Fibroblast of villous mesenchyme (primary cell): Measurements from ENCODE around the gene KCNC4. TPM values are rescaled to one million over a fixed set of nuclear protein-coding genes. Genes with fewer than 3 reads are reported as not detected.

Source experiments
- DNase-seq: peaks from one replicate; pipeline ENCODE4 v3.0.0-alpha.2; 2010; ENCODE audit warnings: low read depth
- H3K4me3 ChIP-seq: 2 replicates; pipeline ENCODE4 v1.5.1; 2011; ENCODE audit warnings: low read depth, mild to moderate bottlenecking, low read length
- total RNA-seq: library from RNA; depleted of rRNA; stranded (reverse); fragments of >200 nt; gene quantifications from 2 replicates; pipeline ENCODE4 v1.2.3, GENCODE V29; 2012
- TF ChIP-seq, protein P1 (sequence below): IDR thresholded peaks from 2 replicates; pipeline ENCODE4 v1.5.1; 2012; ENCODE audit warnings: low read depth, mild to moderate bottlenecking, low read length; ENCODE audit not compliant: insufficient read depth

The KCNC4 gene
- total RNA-seq, 1 donor, result 1.7 TPM

DNA sequence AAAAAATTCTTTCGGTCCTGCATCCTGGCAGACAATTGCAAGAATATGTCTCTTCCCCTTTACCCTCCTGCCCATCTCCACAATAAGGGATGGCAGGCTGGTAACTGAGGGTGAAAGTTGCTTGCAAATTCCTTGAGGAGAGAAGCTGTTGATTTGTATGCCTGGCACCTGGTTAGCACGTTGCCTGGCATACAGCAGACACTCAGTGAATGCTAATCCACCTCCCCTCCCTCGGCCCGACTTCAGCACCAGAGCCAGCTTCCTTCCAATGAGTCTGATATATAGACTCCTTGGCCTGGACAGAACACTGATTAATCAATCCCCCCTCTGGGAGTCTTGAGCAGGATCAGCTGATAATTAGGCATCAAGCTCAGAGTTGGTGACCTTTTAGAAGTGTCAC, 39.1 kb downstream of the KCNC4 start:
- TF ChIP-seq, protein P1, sequence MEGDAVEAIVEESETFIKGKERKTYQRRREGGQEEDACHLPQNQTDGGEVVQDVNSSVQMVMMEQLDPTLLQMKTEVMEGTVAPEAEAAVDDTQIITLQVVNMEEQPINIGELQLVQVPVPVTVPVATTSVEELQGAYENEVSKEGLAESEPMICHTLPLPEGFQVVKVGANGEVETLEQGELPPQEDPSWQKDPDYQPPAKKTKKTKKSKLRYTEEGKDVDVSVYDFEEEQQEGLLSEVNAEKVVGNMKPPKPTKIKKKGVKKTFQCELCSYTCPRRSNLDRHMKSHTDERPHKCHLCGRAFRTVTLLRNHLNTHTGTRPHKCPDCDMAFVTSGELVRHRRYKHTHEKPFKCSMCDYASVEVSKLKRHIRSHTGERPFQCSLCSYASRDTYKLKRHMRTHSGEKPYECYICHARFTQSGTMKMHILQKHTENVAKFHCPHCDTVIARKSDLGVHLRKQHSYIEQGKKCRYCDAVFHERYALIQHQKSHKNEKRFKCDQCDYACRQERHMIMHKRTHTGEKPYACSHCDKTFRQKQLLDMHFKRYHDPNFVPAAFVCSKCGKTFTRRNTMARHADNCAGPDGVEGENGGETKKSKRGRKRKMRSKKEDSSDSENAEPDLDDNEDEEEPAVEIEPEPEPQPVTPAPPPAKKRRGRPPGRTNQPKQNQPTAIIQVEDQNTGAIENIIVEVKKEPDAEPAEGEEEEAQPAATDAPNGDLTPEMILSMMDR, result no peak
- no peak overlapping the region for H3K4me3 ChIP-seq

DNA sequence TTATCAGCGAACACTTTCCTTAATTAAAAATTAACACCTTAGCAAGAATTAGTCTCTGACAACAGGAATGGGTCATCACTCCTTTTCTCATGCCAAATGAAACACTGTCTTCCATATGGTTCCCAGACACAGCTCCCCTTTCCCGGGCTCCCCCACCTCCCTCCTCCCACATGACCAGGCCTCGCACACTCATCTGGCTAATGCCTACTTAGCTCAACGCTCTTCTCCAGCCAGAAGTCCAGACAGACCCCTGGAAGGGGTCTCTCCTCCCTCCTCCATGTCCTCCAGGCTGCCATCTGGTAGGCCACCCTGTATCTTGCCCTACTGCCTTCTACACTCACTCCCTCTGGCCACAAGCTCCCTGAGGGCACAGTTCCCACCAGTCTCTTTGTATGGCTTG, 39.9 kb downstream of the KCNC4 start:
- no peak overlapping the region for H3K4me3 ChIP-seq
- DNase-seq, result no peak
- TF ChIP-seq, protein P1, result no peak

More for the DNA sequence above, 39.1 kb downstream of the KCNC4 start:
- no peak for DNase-seq

DNA sequence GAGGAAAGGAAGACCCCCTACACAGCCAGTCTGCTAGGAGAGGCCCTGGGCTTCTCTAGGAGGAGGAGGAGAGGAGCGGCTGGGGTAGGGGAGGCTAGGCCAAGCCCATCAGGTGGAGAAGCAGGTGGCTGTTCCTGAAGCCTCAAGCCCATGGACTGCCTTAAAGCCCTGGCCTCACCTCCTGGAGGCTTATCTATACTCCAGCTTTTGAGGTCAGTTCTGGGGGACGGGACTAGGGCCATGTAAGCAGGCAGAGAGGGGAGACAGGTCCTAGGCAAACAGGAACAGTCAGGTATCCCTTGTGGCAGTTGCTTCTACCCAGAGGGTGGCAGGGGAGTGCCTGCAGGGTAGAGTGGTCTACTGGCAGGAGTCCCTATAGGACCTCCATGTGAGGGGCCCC, 40.6 kb downstream of the KCNC4 start:
- no peak for DNase-seq
- TF ChIP-seq, protein P1, result no peak

DNA sequence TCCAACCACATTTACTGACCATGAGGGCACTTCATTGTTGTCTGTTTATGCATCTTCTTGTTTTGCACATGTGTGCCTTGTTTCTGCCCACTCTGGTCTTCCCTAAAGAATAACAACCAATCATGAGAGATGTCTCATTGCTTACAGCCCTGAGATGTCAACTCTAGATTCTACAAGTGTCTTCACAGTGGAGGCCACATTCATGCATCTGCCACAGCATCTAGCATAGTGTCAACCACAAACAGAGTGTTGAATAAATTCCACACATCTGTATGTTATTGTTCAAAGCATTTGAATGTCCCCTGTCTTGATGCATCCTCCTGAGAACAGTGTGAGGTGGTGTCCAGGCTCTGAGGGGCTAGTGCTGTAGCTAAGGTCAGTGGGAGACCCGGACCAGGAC, 43.1 kb downstream of the KCNC4 start:
- DNase-seq, result no peak
- TF ChIP-seq, protein P1, result no peak
- no peak overlapping the region for H3K4me3 ChIP-seq

More for the DNA sequence above, 40.6 kb downstream of the KCNC4 start:
- no peak overlapping the region for H3K4me3 ChIP-seq

DNA sequence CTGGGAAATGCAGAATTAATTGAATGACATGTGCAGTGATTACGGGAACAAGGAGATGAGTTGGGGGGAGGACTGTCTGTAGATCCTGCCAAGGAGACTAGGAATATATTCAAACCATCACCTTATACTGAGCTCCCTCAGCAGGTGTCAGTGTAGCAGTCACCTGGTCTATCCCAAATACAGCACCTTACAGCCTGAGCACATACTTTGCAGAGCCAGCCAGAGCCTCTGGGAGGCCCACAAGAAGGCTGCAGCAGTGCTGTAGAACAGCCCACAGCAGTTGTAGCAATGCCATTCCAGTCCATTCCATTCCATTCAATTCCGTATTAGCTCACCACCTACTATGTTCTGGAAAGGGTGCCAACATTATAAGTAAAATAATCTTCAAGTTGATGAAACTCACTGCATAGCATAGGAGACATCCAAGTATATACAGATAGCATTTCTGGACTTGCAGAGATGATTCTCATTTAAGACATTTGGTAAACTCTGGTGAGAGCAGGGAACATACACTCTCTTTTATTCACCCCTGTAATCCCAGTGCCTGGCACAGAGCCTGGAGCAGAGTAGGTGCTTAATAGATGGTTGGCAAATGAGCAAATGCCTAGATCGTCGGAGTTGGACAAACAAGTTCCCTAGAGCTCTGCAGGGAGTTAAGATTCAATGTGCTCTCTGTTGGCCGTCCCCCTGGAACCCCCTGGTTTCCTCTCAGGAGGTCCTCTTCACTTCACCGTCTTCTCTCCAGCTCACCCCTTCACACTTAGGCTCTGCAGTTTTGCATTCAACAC, 44.7 kb downstream of the KCNC4 start:
- no peak for DNase-seq
- TF ChIP-seq, protein P1, result no peak
- H3K4me3 ChIP-seq, result no peak overlapping the region

DNA sequence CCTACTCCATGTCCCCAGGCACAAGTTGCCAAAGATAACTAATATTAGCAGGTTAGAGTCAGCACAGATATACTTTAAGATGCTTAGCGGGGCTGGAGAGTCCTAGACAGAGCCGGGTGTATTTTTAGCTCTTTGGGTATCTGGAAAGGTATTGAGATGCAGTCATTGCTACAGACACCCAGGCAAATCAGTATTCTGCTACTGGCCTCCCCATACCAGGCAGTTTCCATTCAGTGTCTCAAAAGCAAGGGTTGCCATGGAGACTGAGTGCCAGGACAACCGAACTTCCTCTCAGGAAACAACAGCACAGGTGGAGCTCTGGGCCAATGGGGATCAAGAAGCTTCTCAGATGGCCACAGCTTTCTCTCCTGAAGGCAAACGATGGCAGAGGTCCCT, 45.3 kb downstream of the KCNC4 start:
- DNase-seq, result no peak
- no peak overlapping the region for H3K4me3 ChIP-seq
- TF ChIP-seq, protein P1, result no peak

DNA sequence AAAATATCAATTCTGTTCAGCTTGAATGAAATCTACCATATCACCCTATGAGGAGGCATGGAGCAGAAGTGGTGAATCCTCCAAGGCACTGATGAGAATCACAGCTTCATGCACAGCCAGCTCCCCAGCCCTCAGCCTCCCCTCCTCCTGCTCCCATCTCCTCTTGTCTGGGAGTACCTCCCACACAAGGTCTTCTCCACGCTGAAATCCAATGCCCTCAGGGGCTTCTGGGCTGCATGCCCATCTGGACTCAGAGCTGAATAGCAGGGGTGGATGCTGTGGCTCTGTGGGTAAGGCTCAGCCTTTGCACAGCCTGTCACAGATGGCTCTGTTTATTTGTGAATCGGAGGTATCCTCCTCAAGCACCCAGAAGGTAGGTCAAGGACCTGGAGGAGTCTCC, 48.6 kb downstream of the KCNC4 start:
- no peak overlapping the region for H3K4me3 ChIP-seq
- TF ChIP-seq, protein P1, result no peak
- no peak for DNase-seq
